IPS-18c (cell line): ENCODE data around the gene NTRK3.

ENCODE experiments used
- H3K4me3 ChIP-seq: 2 replicates; pipeline ENCODE4 v1.7.0; 2013; ENCODE audit warnings: low read depth, mild to moderate bottlenecking, low read length, moderate library complexity; ENCODE audit not compliant: insufficient read depth
- H3K9me3 ChIP-seq: one replicate; pipeline ENCODE4 v1.6.1; 2013; ENCODE audit warnings: mild to moderate bottlenecking, low read length, moderate library complexity; ENCODE audit not compliant: control insufficient read depth, insufficient read depth

Gene NTRK3

DNA sequence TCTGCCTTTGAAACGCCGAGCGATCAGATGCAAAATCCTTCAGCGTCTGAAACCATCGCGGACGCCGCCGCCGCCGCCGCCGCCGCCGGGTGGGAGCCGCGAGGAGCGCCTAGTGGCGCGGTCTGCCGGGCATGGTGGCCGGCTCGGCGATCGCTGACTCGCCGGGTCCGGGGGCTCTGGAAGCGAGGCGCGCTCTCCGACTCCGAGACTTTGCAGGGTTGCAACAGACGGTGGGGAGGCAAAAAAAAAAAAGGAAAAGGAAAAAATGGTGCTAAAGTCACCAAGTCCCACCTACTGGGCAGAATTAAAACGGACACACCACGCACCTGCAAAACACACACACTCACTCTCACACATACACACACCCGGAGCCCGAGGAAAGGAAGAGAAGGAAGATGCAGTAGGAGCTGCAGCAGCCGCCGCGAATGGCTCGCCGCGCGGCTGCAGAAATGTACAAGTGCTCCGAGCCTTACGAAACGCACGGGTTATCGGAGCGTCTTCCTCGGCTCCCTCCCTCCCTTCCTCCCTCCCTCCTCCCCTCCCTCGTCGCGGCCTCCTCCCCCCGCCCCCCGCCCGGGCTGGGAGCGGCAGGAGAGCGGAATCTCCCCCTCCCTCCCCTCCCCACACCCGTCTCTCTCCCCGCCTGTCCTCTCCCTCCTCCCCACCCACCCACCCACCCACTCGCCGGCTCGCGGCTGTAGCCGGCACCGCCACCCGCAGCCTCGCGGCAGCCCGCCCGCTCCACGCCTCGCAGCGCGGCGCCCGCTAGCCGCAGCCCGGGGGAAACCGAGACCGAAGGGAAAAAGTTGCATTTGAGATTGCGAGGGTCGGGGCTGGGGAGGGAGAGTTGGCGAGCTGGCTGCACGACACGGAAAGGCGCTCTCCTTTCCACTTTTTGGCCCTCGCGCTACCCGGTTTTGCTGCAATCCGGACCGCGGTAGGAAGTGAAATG lies at the start of gene NTRK3:
TSS of gene NTRK3 (minus strand) at position 461 of the 952 bp plus-strand sequence. CDS start 586 bp downstream, outside the sequence.
- peak within 1 kb of the TSS; percentile 76 for H3K4me3 ChIP-seq
- no peaks in the 10 kb centered on the region for H3K9me3 ChIP-seq

DNA sequence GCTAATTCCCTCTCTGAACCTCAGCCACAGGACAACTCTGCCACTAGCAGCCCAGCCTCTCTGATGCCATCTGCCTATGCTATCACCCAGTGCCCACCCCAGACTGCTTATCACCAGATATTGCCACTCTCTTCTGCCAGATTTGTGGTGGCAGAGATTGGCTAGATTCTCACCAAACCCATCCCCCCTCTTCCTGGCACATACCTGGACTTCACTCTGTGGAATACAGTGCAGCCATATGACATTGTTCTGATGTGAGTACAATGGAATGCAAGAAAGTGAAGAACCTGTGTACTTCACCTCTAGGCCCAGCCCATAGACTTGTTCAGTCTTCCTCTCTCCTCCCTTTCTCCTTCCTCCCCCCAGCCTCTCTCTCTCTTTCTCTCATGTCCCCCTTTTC lies 46.9 kb upstream of the NTRK3 start:
- Histone ChIP-seq H3K9me3 (no peaks in the 10 kb centered on the region), H3K4me3 (no peak overlapping the region)

DNA sequence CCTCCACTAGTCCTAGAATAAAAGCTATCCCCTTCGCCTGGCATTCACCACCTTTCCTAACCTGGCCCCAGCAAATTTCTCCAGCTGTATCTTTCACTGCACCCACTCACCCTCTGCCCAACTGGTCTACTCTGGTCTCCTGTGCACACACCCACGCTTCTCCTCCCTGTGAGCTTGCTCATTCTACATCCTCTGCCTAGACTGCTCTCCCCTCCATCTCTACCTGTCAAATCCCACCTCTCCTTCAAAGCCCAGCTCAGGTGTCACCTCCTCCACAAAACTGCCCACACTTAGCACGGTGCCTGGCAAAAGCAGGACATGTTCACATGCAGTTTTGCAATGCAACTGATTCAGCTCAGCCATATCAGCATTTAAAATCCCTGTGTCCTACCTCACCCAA lies 45.8 kb upstream of the NTRK3 start:
- no peaks in the 10 kb centered on the region for H3K9me3 ChIP-seq
- no peak overlapping the region for H3K4me3 ChIP-seq

DNA sequence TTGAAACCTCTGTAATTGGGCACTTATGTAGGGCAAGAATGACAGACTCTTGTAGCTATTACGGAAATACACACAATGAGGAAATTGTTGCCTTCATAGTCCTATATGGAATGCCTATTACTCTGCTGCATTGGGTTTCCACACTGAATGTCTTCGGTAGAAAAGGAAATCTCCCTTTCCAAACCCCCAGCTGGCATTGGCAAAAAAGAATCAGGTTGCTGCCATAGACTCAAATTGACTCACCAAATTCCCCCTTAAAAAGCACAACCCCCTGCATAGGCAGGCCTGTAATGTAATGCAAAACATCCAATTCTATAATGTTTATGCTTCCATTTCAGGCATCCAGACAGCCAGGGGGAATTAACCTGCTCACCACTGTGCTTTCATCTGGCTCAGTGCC lies 44.8 kb upstream of the NTRK3 start:
- Histone ChIP-seq H3K4me3 (no peak overlapping the region), H3K9me3 (no peaks in the 10 kb centered on the region)

DNA sequence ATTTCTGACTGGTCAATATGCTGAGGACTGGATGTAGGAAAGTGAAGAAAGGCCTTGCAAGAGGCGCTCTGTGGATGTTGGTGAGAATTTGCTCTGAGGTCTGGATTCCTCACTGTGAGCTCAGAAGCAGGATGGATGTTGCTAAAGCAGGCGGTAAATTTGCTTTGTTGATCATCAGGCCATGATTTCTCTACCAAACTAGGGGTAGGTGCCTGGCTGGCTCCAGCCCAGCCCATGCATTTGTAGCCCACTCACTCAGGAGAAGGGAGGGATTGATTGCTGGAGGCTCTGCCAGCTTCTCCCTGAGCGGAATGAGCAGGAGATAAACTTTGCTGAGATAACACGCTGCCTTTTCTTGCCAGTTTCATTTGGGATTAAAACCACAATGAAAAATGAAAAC lies 44.3 kb upstream of the NTRK3 start:
- H3K9me3 ChIP-seq = no peaks in the 10 kb centered on the region
- H3K4me3 ChIP-seq = no peak overlapping the region

DNA sequence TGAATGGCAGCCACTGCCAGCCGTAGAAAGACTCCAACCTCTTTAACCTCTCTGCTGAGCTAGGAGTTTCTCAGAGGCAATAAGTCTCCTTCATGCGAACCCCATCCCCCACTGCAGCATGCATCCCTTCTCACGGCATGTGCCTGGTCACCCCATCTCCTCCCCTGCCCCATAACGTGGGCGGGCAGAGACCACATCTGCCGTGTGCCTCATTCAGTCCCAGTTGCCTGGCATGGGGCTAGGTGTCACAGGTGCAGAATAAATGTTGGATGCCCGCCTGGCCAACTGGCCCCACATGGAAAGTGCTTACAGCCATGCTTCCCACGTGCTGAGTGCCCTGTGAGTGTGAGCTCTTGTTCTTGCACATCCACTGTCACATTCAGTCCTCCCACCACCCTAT lies 43.5 kb upstream of the NTRK3 start:
- Histone ChIP-seq H3K4me3 (no peak overlapping the region), H3K9me3 (no peaks in the 10 kb centered on the region)

DNA sequence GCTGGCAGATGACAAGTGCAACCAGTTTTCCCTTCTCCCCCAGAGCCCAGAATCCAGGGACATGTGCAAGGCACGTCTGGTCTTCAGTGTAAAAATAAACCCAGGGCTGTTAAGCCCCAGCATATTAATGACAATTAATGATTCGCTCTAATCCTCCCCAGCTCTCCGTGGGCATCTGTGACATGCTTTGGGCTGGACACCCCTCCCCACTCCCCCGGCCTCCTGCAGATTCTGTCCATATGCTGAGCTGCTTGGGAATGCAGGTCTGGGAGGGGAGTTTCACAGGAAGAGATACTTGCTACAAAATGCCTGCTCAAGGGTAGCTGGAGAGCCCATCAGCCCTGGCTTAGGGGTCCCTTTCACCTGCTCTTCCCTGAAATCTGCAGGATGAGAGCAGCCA lies 43.0 kb upstream of the NTRK3 start:
- Histone ChIP-seq H3K9me3 (no peaks in the 10 kb centered on the region), H3K4me3 (no peak overlapping the region)

DNA sequence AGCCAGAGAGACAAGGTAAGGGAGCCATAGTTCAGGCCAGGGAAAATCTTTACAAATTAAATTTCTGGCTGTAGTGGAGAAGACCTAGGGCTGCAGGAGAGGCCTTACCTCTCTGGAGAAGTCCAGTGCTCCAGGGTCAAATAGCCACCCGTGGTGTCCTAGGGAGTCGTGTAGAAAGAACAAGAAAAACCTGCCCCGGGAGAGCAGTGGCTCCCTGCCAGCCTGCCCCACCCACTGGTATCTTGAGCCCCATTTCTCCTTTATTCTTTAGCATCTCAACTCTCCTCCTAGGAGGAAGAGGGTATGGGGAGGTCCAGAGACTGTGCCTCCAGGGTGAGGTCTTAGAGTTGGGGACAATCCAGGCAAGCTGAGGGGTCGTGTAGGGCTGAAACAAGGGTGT lies 32.1 kb upstream of the NTRK3 start:
- Histone ChIP-seq H3K9me3 (peaks cover 2% of the 10 kb centered on the region), H3K4me3 (no peak overlapping the region)

DNA sequence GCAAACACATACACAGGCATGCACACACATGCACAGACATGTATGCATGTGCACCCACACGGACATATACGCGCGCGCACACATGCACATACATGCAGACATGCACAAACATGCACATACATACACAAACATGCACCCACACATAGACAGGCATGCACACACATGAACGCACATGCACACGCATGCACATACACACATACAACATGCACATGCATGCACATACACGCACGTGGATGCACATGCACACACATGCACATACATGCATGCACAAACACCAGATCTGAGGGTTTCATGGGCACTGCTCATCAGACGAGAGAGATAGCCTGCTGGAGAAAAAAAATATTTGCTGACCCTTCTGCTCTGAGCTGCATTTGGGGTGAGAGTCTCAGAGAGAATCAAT lies 31.7 kb upstream of the NTRK3 start:
- peaks cover 2% of the 10 kb centered on the region for H3K9me3 ChIP-seq
- no peak overlapping the region for H3K4me3 ChIP-seq

DNA sequence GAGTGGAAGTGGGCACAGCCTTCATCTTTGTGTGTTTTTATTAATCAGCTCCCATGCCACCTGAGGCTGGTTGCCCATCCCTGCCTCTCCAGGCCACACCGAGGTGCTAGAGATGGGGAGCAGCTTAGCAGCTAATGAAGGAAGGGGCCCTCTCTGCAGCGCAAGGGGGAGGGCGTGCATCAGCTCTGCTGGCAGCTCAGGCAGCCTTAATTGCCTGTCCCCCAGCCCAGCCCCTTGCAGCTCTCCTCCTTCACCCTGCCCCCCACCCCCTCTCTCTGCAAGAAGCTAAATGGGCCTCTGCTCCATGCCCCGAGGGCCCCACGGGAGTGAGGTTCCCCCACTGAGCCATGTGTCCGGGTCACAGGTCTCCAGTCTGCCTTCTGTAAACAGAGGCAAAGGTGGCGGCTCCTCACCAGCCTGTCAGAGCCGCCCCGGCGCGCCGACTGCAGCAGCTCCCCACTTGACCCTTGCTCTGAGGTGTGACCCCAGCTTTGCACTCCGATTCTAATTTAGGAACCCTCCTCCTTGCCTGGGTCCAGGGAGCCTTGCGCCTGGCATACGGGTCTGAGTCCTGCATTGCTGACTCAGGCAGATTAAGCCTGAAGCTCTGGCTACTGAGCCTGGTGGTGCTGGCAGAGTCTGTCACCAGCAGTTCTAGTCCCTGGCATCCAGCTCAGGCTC lies 27.9 kb upstream of the NTRK3 start:
- H3K4me3 ChIP-seq = no peak overlapping the region
- H3K9me3 ChIP-seq = peaks cover 2% of the 10 kb centered on the region

DNA sequence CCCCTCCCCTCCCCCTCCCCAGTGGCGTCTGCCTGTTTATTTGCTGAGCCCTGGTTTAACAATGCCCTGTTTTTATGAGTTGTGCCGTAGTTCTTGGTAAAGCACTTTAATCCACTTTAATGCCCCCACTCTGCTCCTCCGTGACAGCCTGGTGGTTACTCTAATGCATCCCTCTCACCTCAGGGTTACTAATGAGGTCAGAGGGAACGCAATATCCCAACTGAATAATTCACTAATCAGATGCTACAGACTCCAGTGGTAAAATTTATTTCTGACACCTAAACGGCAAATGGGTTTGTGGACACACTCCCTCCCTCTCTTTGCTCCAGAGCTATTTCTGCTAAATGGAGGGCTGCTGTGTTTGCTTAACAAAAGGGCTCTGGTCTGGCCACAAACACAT lies 26.1 kb upstream of the NTRK3 start:
- Histone ChIP-seq H3K9me3 (peaks cover 2% of the 10 kb centered on the region), H3K4me3 (no peak overlapping the region)

DNA sequence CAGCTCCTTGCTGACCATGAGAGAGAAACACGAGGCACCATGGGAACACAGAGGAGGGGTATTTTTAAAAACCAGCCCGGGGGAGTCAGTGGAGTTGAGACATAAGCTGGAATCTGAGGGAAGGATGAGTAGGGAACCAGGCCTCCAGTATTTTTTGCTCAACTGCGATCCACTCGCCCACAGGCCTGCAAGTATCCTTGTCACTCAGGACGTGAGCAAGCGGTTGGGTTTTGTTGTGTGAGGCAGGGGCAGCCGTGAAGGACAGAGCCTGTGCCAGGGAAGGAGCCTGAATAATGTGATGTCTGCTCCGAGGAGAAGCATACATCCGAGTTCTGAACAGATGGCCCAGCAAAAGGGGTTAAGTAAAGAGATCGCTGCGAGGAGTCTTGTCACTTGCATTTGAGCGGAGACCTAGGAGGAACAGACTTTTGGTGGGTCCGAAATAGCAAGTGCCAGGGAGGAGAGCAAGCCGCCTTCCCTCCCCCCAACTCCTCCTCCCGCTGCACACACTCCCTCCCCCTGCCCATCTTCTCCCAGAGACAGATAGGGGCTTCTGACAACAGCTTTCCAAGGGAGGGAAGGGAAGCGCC lies 20.4 kb upstream of the NTRK3 start:
- no peak overlapping the region for H3K4me3 ChIP-seq

DNA sequence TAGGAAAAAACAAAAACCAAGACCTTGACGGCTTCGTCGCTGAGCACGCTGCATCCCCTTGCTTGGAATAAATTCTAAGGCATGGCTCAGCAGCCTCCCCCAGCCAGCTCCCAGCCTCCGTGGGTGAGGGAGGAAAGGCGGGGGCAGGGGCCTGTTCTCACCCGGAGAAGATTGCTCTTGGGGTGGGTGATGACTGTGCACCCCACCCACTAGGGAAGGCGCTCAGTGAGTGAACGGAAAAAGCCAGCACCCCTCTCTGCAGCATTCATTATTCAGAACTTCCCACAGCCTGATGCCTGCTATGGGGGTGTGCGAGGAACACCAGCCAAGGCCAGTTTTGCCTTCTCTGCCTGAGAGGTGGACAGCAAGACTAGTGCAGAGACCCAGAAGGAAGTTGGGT lies 19.3 kb upstream of the NTRK3 start:
- Histone ChIP-seq H3K4me3 (no peak overlapping the region), H3K9me3 (no peaks in the 10 kb centered on the region)

More for the DNA sequence above, 20.4 kb upstream of the NTRK3 start:
- no peaks in the 10 kb centered on the region for H3K9me3 ChIP-seq

DNA sequence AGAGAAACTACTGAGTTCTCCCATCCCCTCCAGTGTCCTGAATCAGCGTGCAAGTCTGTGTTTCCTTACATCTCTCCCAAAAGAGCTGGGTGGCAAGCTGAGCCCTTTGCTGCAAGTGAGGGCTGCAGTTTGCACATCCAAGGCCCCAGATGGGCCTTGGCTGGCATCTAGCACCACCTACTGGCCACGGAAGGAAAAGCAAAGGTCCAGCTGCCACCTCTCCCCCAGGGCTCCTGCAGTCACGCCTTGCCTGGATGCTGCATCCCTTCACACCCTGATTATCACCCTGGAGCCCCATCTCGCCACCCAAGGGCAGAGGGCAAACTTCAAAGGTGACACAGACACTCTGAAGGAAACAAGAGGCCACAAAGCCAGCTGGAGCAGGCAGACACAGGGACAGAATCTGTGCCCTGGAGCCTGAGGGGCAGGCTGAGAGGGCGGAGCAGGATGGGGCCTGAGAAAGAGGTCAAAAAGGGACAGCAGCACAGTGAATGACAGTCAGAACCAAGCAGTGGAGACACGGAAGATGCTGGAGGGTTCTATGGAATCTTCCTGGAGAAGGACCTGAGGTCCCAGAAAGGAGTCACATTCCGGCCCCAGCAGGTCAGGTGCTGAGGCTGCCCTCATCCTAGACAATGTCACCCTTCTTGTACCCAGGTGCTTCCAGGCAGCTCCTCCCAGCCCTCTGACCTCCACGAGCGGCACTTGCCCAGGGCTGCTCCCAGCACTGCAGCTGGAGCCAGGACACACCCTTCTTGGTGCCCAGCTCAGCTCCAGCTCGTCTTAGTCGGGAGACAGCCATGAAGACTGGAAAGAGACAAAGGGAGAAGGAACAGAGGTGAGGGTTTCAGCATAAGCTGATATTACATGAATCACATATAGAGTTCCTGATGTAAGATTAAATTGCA lies 18.3 kb upstream of the NTRK3 start:
- Histone ChIP-seq H3K9me3 (no peaks in the 10 kb centered on the region), H3K4me3 (no peak overlapping the region)

DNA sequence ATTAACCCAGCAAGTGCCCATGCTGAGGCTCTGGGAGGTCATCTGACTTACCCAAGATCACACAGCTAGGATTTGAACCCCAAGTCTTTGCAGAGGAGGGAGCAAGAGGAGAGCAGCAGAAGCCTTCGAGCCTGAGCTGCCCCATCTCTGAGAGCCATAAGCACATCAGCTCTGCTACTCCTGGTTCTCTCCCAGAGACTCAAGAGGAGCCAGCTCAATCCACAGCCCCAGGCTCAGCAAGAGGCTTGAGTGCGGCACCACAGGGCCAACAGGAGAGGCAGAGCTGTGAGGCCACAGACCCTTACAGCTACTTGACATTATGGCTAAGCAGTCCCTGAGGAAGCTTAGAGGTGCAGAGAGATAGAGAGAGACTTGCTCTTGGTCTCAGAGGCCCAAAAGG lies 15.9 kb upstream of the NTRK3 start:
- Histone ChIP-seq H3K4me3 (no peak overlapping the region), H3K9me3 (peaks cover 2% of the 10 kb centered on the region)

DNA sequence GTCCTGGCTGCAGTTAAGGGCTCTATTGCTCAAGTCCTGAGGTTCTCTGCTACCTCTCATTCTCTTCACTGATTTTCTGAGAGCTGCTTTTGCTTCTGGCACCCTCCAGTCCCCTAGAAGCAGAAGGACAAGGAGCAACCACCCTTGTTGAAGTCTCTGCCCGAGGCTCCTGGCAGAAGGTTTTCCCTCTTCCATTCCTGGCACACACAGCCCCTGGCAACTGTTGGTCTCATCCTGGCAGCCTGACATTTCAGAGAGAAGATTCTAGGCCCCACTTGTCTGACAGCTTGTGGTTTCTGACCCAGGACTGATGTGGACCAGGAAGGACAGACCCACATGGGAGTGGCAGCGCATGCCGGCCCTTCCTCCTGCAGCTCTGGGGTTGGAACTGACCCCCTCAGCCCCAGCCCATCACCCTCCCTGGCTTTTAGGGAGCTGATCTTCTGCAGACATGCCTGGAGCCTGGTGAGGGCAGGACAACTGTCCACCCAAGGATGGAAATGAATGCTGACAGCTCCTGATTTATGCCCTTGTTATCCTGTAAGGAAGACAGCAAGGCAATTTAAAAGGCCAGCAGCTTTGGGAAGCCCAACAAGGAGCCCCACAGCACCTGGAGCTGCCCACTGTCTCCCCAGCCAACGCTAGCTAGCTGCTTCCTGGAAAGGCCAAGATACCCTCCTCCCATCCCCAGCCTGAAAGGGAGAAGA lies 13.0 kb upstream of the NTRK3 start:
- Histone ChIP-seq H3K4me3 (no peak overlapping the region), H3K9me3 (peaks cover 2% of the 10 kb centered on the region)
